Measurements from ENCODE around the gene TRIM17. TPM values are rescaled to one million over a fixed set of nuclear protein-coding genes. Genes with fewer than 3 reads are reported as not detected.

TRIM17 gene
- total RNA-seq, 2 experiments from 2014 or later: 0.13 TPM; not detected in 1

DNA sequence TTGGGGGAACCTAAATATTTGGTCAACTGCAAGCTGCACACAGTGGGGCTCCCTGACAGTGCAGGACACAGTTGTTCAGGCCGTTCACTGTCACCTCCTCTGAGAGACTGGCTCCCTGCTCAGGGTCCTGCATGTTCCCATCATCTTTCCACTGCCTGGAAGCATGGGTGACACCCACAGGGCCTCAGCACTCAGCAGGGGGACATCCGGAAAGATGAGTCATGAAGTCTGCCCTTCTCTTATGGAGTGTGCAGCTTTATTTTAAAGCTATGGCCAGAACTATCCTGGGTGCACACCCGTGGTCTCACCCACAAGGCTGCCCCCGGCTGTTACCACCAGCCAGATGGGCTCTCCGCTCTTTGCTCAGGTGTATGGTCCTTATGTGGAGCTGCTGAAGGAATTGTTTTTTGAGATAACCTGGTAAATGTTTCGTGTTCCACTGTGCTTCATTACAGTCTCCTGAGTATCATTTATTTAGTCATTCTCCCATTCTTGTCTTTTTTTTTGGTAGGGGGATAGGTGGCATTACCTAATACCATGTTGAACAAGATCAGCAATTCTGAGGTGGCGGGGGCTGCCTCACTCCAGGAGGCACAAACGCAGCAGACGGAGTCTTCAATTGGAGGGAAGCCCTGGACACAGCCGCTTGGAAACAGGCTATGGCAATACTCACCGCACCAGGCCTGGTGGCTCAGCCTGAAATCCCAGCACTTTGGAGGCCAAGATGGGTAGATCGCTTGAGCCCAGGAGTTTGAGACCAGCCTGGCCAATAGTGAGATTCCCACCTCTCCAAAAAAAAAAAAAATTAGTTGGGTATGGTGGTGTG is 24.3 kb downstream of the TRIM17 start:
- CTCF ChIA-PET (ENCODE audit: unreplicated experiment): interaction anchor here (0.6 kb wide), 1 partner anchor 54 kb away, joined by 3 read pairs; no protein-coding TSS in a partner anchor

DNA sequence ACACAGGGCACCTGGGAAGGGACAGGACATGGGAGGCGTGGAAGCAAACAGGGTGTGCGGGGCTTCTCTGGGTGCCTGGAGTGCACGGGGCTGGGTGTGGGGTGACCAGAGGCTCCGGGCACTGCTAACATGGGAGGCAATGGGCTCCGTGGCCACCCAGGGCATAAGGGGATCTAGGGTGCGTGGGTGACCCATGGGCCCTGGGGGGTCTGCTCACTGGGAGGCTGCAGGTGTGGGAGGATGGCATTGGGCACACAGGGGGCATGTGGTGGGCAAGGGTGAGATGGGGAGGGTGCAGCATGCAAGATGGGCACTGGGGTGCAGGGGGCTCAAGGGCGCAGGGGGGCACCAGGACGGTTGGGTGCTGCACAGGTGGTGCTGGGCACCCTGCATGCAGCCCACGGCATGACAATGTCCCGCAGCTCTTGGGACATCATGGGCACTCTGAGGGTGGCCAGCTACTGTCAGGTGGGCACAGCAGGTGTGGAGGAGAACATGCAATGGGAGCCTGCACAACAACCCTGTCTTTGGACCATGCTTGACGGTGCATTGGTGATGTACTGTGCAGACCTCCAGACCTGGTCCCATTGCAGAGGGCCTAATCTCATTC is 25.1 kb downstream of the TRIM17 start:
- H3K36me3 ChIP-seq (ENCODE audit: insufficient read depth, low read length): peaks cover 42% of the 10 kb centered on the region
- H2AFZ ChIP-seq (ENCODE audit: low read length): no peak overlapping the region
- H3K9me3 ChIP-seq (ENCODE audit: low read length): no peaks in the 10 kb centered on the region
- H3K9me2 ChIP-seq (ENCODE audit: insufficient read depth, low read length): no peaks in the 10 kb centered on the region
- DNase-seq (ENCODE audit: low spot score): no peak
- H3K4me2 ChIP-seq (ENCODE audit: low read length): no peak overlapping the region
- H3K79me2 ChIP-seq (ENCODE audit: insufficient read depth, low read depth, low read length): no peaks in the 10 kb centered on the region
- ChIA-PET POLR2A (no interaction called here), CTCF (ENCODE audit: unreplicated experiment) (no interaction called here)
- H3K4me1 ChIP-seq (ENCODE audit: insufficient read depth, low read length, poor library complexity, severe bottlenecking): no peaks in the 10 kb centered on the region
- no peak overlapping the region for H3K27ac ChIP-seq (ENCODE audit: low read depth, low read length, poor library complexity, severe bottlenecking)
- no peak overlapping the region for H3K4me3 ChIP-seq (ENCODE audit: low read depth, low read length, poor library complexity, severe bottlenecking)
- no TSS peak for BruUV-seq (replicated peaks)
- intact Hi-C loops (cut with micrococcal nuclease; ENCODE audit: unreplicated experiment): no loop called here
- no peaks in the 10 kb centered on the region for H4K20me1 ChIP-seq (ENCODE audit: insufficient read depth, low read length)
- TF ChIP-seq, protein P1, sequence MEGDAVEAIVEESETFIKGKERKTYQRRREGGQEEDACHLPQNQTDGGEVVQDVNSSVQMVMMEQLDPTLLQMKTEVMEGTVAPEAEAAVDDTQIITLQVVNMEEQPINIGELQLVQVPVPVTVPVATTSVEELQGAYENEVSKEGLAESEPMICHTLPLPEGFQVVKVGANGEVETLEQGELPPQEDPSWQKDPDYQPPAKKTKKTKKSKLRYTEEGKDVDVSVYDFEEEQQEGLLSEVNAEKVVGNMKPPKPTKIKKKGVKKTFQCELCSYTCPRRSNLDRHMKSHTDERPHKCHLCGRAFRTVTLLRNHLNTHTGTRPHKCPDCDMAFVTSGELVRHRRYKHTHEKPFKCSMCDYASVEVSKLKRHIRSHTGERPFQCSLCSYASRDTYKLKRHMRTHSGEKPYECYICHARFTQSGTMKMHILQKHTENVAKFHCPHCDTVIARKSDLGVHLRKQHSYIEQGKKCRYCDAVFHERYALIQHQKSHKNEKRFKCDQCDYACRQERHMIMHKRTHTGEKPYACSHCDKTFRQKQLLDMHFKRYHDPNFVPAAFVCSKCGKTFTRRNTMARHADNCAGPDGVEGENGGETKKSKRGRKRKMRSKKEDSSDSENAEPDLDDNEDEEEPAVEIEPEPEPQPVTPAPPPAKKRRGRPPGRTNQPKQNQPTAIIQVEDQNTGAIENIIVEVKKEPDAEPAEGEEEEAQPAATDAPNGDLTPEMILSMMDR (conservative IDR thresholded peaks at IDR 0.05; ENCODE audit: low read length): no peak
- TF ChIP-seq EZH2phosphoT487 (IDR thresholded peaks at IDR 0.05; ENCODE audit: borderline replicate concordance, low read depth, low read length): no peak

More for the DNA sequence above, 24.3 kb downstream of the TRIM17 start:
- no peaks in the 10 kb centered on the region for H4K20me1 ChIP-seq (ENCODE audit: insufficient read depth, low read length)
- BruUV-seq (replicated peaks): no TSS peak
- no peak overlapping the region for H3K4me3 ChIP-seq (ENCODE audit: low read depth, low read length, poor library complexity, severe bottlenecking)
- H3K9me2 ChIP-seq (ENCODE audit: insufficient read depth, low read length): no peaks in the 10 kb centered on the region
- no peak overlapping the region for H3K4me2 ChIP-seq (ENCODE audit: low read length)
- H3K9me3 ChIP-seq (ENCODE audit: low read length): no peaks in the 10 kb centered on the region
- no peaks in the 10 kb centered on the region for H3K4me1 ChIP-seq (ENCODE audit: insufficient read depth, low read length, poor library complexity, severe bottlenecking)
- TF ChIP-seq, protein P1 (conservative IDR thresholded peaks at IDR 0.05; ENCODE audit: low read length): no peak
- TF ChIP-seq EZH2phosphoT487 (IDR thresholded peaks at IDR 0.05; ENCODE audit: borderline replicate concordance, low read depth, low read length): no peak
- H2AFZ ChIP-seq (ENCODE audit: low read length): no peak overlapping the region
- POLR2A ChIA-PET: no interaction called here
- intact Hi-C loops (cut with micrococcal nuclease; ENCODE audit: unreplicated experiment): no loop called here
- no peaks in the 10 kb centered on the region for H3K79me2 ChIP-seq (ENCODE audit: insufficient read depth, low read depth, low read length)
- DNase-seq (ENCODE audit: low spot score): no peak
- peaks cover 50% of the 10 kb centered on the region for H3K36me3 ChIP-seq (ENCODE audit: insufficient read depth, low read length)
- H3K27ac ChIP-seq (ENCODE audit: low read depth, low read length, poor library complexity, severe bottlenecking): no peak overlapping the region

DNA sequence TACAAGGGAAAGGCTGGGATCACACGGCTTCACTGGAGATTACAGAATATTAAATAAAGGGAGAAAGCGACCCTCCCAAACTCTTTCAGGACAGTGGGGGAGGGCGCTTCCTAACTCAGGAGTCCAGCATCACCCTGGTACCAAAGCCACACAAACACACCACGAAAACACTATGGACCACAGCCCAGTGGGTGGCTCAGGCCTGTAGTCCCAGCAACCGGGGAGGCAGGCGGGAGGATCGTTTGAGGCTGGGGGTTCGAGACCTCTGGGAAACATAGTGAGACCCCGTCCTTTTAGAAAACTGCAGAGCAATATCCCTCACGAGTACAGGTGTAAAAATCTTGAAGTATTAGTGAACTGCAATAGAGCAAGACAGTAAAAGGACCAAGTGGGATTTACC is 26.0 kb downstream of the TRIM17 start:
- Histone ChIP-seq H3K79me2 (ENCODE audit: insufficient read depth, low read depth, low read length) (no peaks in the 10 kb centered on the region), H3K27ac (ENCODE audit: low read depth, low read length, poor library complexity, severe bottlenecking) (no peak overlapping the region), H3K4me2 (ENCODE audit: low read length) (no peak overlapping the region), H3K36me3 (ENCODE audit: insufficient read depth, low read length) (peaks cover 34% of the 10 kb centered on the region), H3K4me1 (ENCODE audit: insufficient read depth, low read length, poor library complexity, severe bottlenecking) (no peaks in the 10 kb centered on the region), H3K9me2 (ENCODE audit: insufficient read depth, low read length) (no peaks in the 10 kb centered on the region), H3K9me3 (ENCODE audit: low read length) (no peaks in the 10 kb centered on the region), H2AFZ (ENCODE audit: low read length) (no peak overlapping the region), H3K4me3 (ENCODE audit: low read depth, low read length, poor library complexity, severe bottlenecking) (no peak overlapping the region), H4K20me1 (ENCODE audit: insufficient read depth, low read length) (no peaks in the 10 kb centered on the region)
- no peak for DNase-seq (ENCODE audit: low spot score)
- no peak for TF ChIP-seq EZH2phosphoT487 (IDR thresholded peaks at IDR 0.05; ENCODE audit: borderline replicate concordance, low read depth, low read length)
- TF ChIP-seq, protein P1 (conservative IDR thresholded peaks at IDR 0.05; ENCODE audit: low read length): no peak
- BruUV-seq (replicated peaks): no TSS peak
- intact Hi-C loops (cut with micrococcal nuclease; ENCODE audit: unreplicated experiment): no loop called here
- POLR2A ChIA-PET: no interaction called here
- CTCF ChIA-PET (ENCODE audit: unreplicated experiment): no interaction called here
